GM15510 (cell line): ENCODE measurements around the gene SLC37A4.

Source experiments
- POLR2A ChIP-seq: IDR thresholded peaks from 3 replicates; pipeline ENCODE4 v1.6.1; 2011; ENCODE audit warnings: borderline replicate concordance; ENCODE audit not compliant: insufficient read length; ENCODE audit errors: extremely low read depth

SLC37A4 gene

DNA sequence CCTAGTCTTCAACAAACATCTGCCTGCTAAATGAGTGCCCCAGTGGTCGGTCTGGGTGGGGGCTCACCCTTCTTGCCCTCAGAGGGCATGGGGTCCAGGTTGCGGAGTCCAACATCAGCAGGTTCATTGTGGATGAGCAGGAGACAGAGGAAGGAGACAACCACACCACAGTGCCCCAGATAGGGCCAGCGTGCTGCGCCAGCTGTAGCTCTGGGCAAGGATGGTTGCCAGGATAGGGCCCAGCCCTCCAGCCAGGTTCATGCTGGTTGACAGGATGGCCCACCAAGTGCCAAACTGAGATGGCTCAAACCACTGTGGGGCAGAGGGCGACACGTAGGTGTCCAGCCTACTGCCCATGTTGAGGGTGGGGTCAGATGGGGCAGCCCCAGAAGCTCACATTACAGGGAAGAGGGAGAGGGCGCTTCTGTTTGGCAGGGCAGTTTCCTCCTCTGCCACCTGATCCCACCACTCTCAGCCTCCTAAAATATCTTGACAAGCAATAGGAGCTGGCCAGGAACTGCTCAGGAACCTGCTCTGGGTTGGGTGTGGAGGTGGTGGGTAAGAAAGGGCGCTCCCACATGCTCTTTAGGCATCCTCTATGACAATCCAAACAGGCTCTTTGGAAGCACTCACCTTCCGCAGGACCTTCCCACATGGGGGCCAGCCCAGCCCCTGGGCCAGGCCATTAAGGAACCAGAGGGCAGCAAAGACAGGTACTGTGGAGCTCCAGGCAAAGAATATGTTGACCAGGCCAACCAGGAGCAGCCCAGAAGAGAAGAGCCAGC lies 2.9 kb downstream of the SLC37A4 start:
- TF ChIP-seq POLR2A: no peak

DNA sequence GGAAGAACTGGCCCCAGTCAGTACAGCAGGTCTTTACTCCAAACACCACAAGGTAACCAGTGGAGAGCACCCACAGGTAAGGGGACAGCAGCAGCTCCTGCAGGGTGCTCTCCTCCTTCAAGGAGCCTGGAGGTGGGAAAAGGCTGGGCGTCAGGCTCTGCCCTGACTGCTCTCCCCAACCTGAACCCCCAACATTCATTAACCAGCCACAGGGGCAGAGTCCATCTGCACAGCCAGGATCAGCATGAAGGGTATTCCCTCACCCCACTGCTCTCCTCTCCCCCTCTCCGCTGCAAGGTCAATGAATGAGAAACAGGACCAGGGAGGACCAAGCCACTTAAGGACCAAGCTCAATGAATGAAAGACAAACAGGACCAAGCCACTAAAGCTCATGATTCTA lies 3.7 kb downstream of the SLC37A4 start:
- no peak for TF ChIP-seq POLR2A

DNA sequence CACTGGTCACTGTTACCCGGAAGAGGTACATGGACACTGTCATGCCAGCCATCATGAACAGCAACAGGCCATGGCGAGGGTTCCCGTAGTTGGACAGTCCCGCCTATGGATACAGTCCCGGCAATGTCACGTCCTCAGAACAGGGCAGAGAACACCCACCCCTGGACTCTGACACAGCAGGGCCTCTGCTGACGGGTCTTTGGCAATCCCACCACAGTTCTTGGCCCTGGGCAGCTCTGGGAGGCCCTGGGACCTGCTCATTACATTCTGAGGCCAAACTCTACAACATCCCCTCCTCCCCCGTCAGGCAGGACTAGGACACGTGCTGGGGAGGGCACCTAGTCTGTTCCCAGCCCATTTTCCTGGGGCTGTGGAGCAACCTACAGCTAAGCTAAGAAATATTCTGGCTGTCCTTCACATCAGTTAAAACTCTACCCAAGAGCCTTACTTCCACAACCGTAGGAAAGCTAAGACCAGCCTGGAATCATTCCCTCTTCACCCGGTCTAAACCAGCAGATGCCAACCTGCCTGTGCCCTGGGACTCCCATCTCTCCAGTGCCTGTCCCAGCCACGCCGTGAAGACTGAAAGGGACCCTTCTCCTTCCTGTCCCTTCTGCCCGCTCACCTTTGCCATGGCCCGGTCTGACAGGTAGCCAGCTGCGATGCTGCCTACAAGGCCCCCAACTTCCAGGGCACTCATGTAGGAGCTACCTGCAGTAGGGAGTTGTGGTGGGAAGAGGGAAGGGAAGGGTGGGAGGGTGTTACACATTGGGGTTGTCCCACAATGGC lies 4.5 kb downstream of the SLC37A4 start:
- no peak for TF ChIP-seq POLR2A

DNA sequence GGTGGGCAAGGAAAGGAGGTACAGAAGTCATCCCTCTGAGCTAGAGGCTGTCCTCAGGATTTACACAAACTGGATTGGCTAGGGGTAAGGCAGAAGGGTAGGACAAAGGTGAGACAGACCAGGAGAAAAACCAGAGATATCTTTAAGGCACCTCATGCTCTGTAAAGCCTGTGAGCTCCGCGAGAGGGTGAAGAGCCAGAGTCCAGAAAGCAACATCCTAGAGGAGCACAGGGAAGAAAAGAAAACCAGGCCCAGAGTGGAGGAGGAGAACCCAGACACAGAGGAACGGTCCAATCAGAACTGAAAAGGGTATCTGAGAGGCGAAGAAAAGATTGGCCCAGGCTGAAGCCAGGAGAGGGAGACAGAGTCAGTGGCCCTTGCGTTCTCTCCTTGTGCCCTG lies 5.1 kb downstream of the SLC37A4 start:
- TF ChIP-seq POLR2A: no peak

DNA sequence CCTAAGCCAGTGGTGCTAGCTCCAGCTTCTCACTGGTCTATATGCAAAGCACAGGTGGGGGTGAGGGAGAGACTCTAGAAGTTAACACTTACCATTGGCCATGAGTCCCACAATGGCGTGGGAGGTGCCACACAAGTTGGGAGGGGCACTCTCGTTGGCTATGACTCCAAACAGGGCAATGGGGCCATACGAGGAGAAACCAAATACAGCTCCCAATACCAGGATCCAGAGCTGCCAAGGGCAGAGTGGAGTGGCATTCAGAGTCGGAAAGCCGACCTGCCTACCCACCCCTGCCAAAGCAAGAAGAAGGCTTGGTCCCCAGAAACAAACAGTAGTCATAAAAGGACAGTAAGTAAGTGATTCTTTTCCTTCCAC lies 5.6 kb downstream of the SLC37A4 start:
- no peak for TF ChIP-seq POLR2A

DNA sequence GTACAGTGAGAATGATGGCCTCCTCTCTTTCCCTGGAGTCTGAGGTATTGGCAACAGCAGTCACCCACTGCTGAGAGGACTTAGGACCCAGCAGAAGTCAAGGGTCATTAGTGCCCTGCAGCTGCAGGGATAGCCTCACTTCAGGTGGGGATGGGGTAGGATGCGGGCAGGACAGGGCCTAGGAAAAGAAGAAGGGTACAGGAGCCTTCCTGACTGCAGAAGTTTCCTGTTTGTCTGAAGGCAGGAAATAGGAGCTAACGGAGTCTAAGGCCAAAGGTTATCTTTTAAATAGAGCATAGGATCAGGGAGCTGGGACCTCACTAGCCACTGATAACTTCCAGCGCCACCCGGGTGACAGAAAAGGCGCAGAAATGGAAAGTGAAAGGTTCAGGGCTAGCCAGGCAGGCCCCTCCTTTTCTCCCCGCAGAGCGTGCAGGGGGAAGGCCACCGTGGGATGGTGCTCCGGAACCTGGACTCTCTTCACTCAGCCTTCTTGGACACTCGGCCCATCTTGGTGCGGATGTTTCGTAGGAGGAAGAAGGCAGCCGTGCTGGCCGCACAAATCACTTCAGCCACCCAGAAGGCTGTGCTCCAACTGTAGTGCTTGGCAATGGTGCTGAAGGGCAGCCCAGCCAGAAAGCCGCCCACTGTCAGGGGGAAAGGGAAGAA lies 6.1 kb downstream of the SLC37A4 start:
- no peak for TF ChIP-seq POLR2A

DNA sequence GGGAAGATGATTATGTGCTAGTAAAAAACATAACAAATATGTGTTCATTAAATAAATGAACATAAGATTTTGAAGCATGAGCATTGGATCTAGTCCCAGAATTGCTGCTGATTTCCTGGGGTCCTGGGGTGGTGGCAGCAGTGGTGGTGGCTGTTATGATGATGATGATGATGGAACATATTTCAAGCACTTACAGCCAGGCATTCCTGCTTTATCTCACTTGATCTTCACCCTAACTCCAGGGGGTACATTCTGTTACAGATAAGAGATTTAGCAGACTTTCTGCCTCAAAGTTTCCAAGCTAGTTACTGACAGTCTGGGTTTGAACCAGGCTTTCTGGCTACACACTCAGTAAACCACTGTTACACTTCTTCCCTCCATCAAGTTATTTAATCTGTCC lies 6.9 kb downstream of the SLC37A4 start:
- no peak for TF ChIP-seq POLR2A

DNA sequence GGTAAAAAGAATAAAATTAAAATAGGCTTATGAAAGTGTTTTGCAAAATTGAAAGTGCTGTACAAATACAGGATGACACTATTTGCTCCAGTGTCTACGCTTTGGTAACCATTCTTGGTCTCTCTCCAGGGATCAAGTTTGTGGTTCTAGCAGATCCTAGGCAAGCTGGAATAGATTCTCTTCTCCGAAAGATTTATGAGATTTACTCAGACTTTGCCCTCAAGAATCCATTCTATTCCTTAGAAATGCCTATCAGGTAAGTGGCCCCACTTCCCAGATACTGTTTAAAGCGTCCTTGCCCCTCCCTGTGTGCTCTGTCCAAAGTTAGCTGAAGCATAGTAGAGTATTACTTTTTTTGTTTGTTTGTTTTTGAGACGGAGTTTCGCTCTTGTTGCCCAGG lies 9.0 kb downstream of the SLC37A4 start:
- no peak for TF ChIP-seq POLR2A

DNA sequence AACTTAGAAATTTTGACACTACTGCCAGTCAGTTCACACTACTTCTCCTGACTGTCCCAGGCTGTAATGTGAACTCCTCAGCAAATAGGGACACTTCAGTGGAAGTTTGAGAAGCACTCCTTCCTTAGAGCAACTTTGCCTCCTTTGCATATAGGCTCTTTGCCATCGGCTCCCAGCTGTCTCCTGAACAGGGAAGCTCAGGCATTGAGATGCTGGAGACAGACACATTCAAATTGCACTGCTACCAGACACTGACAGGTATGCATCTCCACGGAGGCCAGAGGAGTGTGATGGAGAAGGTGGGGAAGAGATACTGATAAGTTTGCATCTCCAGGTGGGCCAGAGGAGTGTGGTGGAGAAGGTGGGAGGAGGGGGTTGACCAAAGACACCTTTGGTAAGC lies 10.7 kb downstream of the SLC37A4 start:
- TF ChIP-seq POLR2A: no peak

DNA sequence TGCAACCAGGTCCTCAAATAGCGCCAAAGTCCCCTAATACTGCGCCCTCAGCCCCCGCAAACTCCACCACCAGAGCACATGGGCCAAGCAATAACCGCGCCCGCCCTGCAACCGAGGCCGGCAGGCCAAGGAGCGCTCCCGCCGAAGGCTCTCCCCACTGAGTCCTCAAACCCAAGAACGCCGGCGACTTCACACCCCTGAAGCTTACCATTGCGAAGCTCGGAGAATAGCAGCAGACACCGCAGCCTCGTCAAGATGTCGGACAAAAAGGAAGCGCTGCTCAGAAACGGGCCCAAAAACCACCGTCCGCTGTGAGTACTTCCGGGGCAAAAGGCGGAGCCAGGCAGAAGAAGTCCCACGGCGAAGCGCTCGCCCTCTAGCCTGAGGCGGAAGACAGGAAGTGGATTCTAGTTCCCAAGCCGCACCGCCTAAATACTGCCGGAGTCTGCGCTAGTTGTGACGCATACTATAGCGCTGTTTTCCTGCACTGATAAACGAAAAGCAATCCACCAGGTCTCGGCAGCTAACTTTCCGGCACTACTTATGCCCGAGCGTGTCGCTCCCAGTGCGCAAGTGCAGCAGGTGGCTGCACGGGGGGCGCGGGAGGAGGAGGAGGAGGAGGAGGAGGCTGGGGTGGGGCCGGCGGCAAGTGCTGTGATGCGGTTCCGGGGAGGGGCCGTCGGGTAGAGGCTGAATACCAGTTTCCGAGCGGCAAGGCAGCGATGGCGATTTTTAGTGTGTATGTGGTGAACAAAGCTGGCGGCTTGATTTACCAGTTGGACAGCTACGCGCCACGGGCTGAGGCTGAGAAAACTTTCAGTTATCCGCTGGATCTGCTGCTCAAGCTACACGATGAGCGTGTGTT lies 12.4 kb downstream of the SLC37A4 start, which contains the start of the genes RPS25 and TRAPPC4:
RPS25 (minus strand) TSS at position 270 of the 865 bp plus-strand sequence; CDS start at position 211, 59 bp downstream.
TRAPPC4 (plus strand) TSS at position 693 of the 865 bp plus-strand sequence; CDS start at position 723, 30 bp downstream.
- peak; percentile 86 for TF ChIP-seq POLR2A

DNA sequence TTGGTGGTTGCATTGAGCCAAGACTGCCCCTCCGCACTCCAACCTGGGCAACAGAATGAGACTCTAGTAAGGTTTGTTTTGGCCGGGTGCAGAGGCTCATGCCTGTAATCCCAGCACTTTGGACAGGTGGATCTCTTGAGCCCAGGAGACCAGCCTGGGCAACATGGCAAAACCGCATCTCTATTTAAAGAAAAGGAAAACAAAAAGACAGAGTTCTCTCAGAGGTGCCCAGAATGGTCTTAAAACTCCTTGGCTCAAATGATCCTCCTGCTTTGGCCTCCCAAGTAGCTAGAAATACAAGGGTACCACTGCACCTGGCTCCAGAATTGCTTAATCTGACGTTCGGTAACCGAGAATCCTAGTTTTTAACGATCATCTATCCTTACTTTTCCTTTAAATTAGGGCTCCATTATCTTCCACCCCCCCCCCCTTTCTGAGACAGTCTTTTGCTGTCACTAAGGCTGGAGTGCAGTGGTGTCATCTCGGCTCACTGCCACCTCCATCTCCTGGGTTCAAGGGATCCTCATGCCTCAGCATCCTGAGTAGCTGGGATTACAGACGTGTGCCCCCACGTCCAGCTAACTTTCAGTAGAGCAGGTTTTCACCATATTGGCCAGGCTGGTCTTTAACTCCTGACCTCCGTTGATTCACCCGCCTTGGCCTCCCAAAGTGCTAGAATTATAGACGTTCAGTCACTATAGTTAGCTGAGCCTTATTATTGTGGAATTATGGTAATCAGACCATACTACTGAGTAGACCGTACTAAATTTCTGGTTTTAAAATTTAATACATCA lies 14.3 kb downstream of the SLC37A4 start:
- no peak for TF ChIP-seq POLR2A

DNA sequence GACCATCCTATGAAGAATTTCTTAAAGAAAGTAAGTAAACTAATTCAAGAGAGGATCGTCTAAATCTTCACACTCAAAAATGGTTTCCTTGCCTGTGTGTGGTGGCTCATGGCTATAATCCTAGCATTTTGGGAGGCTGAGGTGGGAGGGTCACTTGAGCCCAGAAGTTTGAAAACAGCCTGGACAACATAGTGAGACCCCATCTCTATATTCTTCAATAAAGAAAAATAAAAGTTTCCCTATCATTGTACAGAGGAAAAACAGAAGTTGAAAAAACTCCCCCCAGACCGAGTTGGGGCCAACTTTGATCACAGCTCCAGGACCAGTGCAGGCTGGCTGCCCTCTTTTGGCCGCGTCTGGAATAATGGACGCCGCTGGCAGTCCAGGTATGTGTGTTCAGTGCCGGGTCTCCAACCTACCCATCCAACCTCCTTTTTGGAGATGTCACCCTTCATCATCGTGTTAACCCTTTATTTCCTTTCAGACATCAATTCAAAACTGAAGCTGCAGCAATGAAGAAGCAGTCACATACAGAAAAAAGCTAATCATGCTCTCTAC lies 15.5 kb downstream of the SLC37A4 start:
- no peak for TF ChIP-seq POLR2A

DNA sequence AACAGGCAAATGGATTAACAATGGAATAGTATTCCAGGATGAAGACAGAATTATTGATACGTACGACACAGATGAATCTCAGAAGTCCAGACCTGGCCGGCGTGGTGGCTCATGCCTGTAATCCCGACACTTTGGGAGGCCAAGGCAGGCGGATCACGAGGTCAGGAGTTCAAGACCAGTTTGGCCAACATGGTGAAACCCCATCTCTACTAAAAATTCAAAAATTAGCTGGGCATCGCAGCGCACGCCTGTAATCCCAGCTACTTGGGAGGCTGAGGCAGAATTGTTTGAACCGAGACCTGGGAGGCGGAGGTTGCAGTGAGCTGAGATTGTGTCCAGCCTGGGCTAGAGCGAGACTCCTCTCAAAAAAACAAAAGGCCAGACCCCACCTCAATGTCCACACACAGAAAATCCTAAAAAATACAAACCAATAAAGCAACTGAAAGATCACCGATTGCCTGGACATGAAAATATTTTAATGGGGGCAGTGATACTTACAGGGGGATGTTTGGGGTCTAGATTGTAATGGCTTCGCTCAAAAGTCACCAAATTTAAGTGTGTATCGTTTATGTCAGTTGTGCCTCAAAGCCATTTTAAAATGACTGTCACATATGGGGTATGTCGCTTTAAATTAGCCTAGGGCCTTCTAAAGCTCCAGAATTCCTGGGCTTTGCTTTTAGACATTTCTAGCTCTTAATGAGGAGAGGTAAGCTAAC lies 16.3 kb downstream of the SLC37A4 start:
- no peak for TF ChIP-seq POLR2A
